ENCODE data around the gene ERC1. TPM values are rescaled to one million over a fixed set of nuclear protein-coding genes. Genes with fewer than 3 reads are reported as not detected.

The ERC1 gene
- total and polyA plus RNA-seq, 2 experiments from 2014 or later, result 18.4 to 29.7 TPM

GRCh38 chr12:974271-974862 is 16.7 kb upstream of the ERC1 start:
- Histone ChIP-seq H3K27ac (no peak overlapping the region), H2AFZ (no peak overlapping the region), H4K20me1 (ENCODE audit: insufficient read depth, poor library complexity, severe bottlenecking) (no peaks in the 10 kb centered on the region), H3K4me2 (no peak overlapping the region), H3K79me2 (no peaks in the 10 kb centered on the region), H3K27me3 (no peaks in the 10 kb centered on the region), H3K36me3 (replicated peaks; ENCODE audit: insufficient read depth, low read depth) (no peaks in the 10 kb centered on the region), H3K9me2 (replicated peaks; ENCODE audit: insufficient read depth) (no peaks in the 10 kb centered on the region), H3K9me3 (ENCODE audit: low read depth) (no peaks in the 10 kb centered on the region), H3K4me1 (ENCODE audit: insufficient read depth) (no peaks in the 10 kb centered on the region), H3K4me3 (no peak overlapping the region)
- TF ChIP-seq CTCF (IDR thresholded peaks at IDR 0.05; ENCODE audit: poor library complexity), result no peak
- no peak for TF ChIP-seq EZH2phosphoT487 (IDR thresholded peaks at IDR 0.05; ENCODE audit: low read depth, severe bottlenecking, unreplicated experiment)
- no peak for TF ChIP-seq EZH2 (IDR thresholded peaks at IDR 0.05; ENCODE audit: borderline replicate concordance)
- no peak for DNase-seq (ENCODE audit: low spot score)
- 89% methylated on average over 4 of the region's 4 CpGs for WGBS (ENCODE audit: low lambda C conversion rate, missing lambda C conversion rate)

- H3K4me1 ChIP-seq (ENCODE audit: insufficient read depth), result no peaks in the 10 kb centered on the region
- no peaks in the 10 kb centered on the region for H3K9me2 ChIP-seq (replicated peaks; ENCODE audit: insufficient read depth)
- H3K79me2 ChIP-seq, result no peaks in the 10 kb centered on the region
- no peaks in the 10 kb centered on the region for H3K36me3 ChIP-seq (replicated peaks; ENCODE audit: insufficient read depth, low read depth)
- TF ChIP-seq CTCF (IDR thresholded peaks at IDR 0.05; ENCODE audit: poor library complexity) (no peak), EZH2 (IDR thresholded peaks at IDR 0.05; ENCODE audit: borderline replicate concordance) (no peak), EZH2phosphoT487 (IDR thresholded peaks at IDR 0.05; ENCODE audit: low read depth, severe bottlenecking, unreplicated experiment) (no peak)
- no peak overlapping the region for H3K4me2 ChIP-seq
- no peaks in the 10 kb centered on the region for H3K9me3 ChIP-seq (ENCODE audit: low read depth)
- no peak overlapping the region for H3K4me3 ChIP-seq
- 97% methylated on average over 6 of the region's 6 CpGs for WGBS (ENCODE audit: low lambda C conversion rate, missing lambda C conversion rate)
- H4K20me1 ChIP-seq (ENCODE audit: insufficient read depth, poor library complexity, severe bottlenecking), result no peaks in the 10 kb centered on the region
- H2AFZ ChIP-seq, result no peak overlapping the region
- no peak for DNase-seq (ENCODE audit: low spot score)
- no peak overlapping the region for H3K27ac ChIP-seq
- H3K27me3 ChIP-seq, result no peaks in the 10 kb centered on the region
Observed at GRCh38 chr12:976644-977043, 14.4 kb upstream of the ERC1 start.

GRCh38 chr12:977156-977555 is 13.9 kb upstream of the ERC1 start:
- WGBS (ENCODE audit: low lambda C conversion rate, missing lambda C conversion rate), result 94% methylated on average over 4 of the region's 4 CpGs
- H3K27me3 ChIP-seq, result no peaks in the 10 kb centered on the region
- H2AFZ ChIP-seq, result no peak overlapping the region
- H3K4me3 ChIP-seq, result no peak overlapping the region
- no peaks in the 10 kb centered on the region for H3K9me2 ChIP-seq (replicated peaks; ENCODE audit: insufficient read depth)
- no peak for DNase-seq (ENCODE audit: low spot score)
- no peaks in the 10 kb centered on the region for H3K36me3 ChIP-seq (replicated peaks; ENCODE audit: insufficient read depth, low read depth)
- H3K4me1 ChIP-seq (ENCODE audit: insufficient read depth), result no peaks in the 10 kb centered on the region
- H3K4me2 ChIP-seq, result no peak overlapping the region
- no peaks in the 10 kb centered on the region for H3K79me2 ChIP-seq
- H3K9me3 ChIP-seq (ENCODE audit: low read depth), result no peaks in the 10 kb centered on the region
- no peak overlapping the region for H3K27ac ChIP-seq
- TF ChIP-seq EZH2 (IDR thresholded peaks at IDR 0.05; ENCODE audit: borderline replicate concordance) (no peak), EZH2phosphoT487 (IDR thresholded peaks at IDR 0.05; ENCODE audit: low read depth, severe bottlenecking, unreplicated experiment) (no peak), CTCF (IDR thresholded peaks at IDR 0.05; ENCODE audit: poor library complexity) (no peak)
- no peaks in the 10 kb centered on the region for H4K20me1 ChIP-seq (ENCODE audit: insufficient read depth, poor library complexity, severe bottlenecking)

All from hepatocyte (in vitro differentiated cells).